IPS-20b (cell line): Measurements from ENCODE around the gene SCAF8.

Source experiments
- H3K27ac ChIP-seq: one replicate; pipeline ENCODE4 v1.5.1; 2013; ENCODE audit warnings: low read length
- H3K27me3 ChIP-seq: 2 replicates; pipeline ENCODE4 v1.6.1; 2013; ENCODE audit warnings: mild to moderate bottlenecking, low read length, inconsistent platforms; ENCODE audit not compliant: insufficient read depth
- H3K36me3 ChIP-seq: 2 replicates; pipeline ENCODE4 v1.6.1; 2013; ENCODE audit warnings: low read depth, mild to moderate bottlenecking, inconsistent platforms, low read length, moderate library complexity; ENCODE audit not compliant: insufficient read depth
- H3K4me1 ChIP-seq: 2 replicates; pipeline ENCODE4 v1.6.1; 2013; ENCODE audit warnings: mild to moderate bottlenecking, control low read depth, inconsistent platforms, low read length, moderate library complexity; ENCODE audit not compliant: insufficient read depth
- H3K4me3 ChIP-seq: 2 replicates; pipeline ENCODE4 v1.5.1; 2013; ENCODE audit warnings: mild to moderate bottlenecking, low read length, inconsistent platforms
- H3K9ac ChIP-seq: 2 replicates; pipeline ENCODE4 v1.6.1; 2013; ENCODE audit warnings: low read depth, mild to moderate bottlenecking, inconsistent platforms, low read length, moderate library complexity
- H3K9me3 ChIP-seq: 2 replicates; pipeline ENCODE4 v1.6.1; 2013; ENCODE audit warnings: mild to moderate bottlenecking, low read depth, low read length, inconsistent platforms; ENCODE audit not compliant: insufficient read depth

SCAF8 gene

DNA sequence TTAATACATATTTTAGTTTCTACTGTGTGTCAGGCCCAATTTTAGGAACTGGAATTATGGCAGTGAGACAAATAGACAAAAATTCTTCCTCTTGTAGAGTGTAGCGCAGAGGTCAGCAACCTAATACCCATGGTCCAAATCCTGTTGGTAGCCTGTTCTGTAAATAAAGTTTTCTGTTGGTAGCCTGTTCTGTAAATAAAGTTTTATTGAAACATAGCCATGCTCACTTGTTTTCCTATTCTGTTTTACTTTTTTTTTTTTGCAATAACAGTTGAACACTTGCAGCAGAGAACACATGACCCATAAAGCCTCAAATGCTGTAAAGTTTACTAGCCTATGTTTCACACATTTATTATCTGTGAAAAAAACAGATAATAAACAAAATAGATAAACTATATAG is 87.9 kb downstream of the SCAF8 start:
- H3K27me3 ChIP-seq = no peaks in the 10 kb centered on the region
- H3K4me3 ChIP-seq = no peak overlapping the region
- no peak overlapping the region for H3K9ac ChIP-seq
- no peaks in the 10 kb centered on the region for H3K9me3 ChIP-seq
- H3K4me1 ChIP-seq = no peaks in the 10 kb centered on the region
- no peak overlapping the region for H3K27ac ChIP-seq
- H3K36me3 ChIP-seq = peaks cover 98% of the 10 kb centered on the region

GRCh38 chr6:154821638-154822037 is 88.4 kb downstream of the SCAF8 start:
- Histone ChIP-seq H3K9me3 (no peaks in the 10 kb centered on the region), H3K27ac (no peak overlapping the region), H3K9ac (no peak overlapping the region), H3K36me3 (peaks cover 96% of the 10 kb centered on the region), H3K27me3 (no peaks in the 10 kb centered on the region), H3K4me3 (no peak overlapping the region), H3K4me1 (no peaks in the 10 kb centered on the region)

GRCh38 chr6:154822947-154823558 is 89.8 kb downstream of the SCAF8 start:
- H3K4me1 ChIP-seq = no peaks in the 10 kb centered on the region
- H3K27ac ChIP-seq = no peak overlapping the region
- H3K9me3 ChIP-seq = no peaks in the 10 kb centered on the region
- no peak overlapping the region for H3K9ac ChIP-seq
- peaks cover 95% of the 10 kb centered on the region for H3K36me3 ChIP-seq
- no peaks in the 10 kb centered on the region for H3K27me3 ChIP-seq
- H3K4me3 ChIP-seq = no peak overlapping the region

DNA sequence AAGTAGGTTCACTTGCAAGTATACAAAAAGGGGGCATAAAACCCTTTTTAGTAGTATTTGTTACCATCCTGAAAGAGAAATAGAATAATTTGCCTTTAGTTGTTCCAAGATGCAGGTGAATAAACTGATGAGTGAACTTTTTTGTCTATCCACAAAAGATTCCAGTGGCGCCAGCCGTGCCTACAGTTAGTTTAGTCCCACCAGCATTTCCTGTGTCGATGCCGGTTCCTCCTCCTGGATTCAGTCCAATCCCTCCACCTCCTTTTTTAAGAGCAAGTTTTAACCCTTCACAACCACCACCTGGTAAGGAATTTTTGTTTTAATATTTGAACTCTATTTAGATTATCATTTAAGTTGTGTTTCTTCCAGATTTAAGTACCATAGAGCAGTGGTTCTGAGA is 90.9 kb downstream of the SCAF8 start:
- Histone ChIP-seq H3K27ac (no peak overlapping the region), H3K4me1 (no peaks in the 10 kb centered on the region), H3K9ac (no peak overlapping the region), H3K4me3 (no peak overlapping the region), H3K27me3 (no peaks in the 10 kb centered on the region), H3K36me3 (peaks cover 95% of the 10 kb centered on the region), H3K9me3 (no peaks in the 10 kb centered on the region)

GRCh38 chr6:154829970-154830369 is 96.8 kb downstream of the SCAF8 start:
- Histone ChIP-seq H3K4me3 (no peak overlapping the region), H3K4me1 (no peaks in the 10 kb centered on the region), H3K27me3 (no peaks in the 10 kb centered on the region), H3K9ac (no peak overlapping the region), H3K9me3 (no peaks in the 10 kb centered on the region), H3K36me3 (peaks cover 92% of the 10 kb centered on the region), H3K27ac (no peak overlapping the region)

DNA sequence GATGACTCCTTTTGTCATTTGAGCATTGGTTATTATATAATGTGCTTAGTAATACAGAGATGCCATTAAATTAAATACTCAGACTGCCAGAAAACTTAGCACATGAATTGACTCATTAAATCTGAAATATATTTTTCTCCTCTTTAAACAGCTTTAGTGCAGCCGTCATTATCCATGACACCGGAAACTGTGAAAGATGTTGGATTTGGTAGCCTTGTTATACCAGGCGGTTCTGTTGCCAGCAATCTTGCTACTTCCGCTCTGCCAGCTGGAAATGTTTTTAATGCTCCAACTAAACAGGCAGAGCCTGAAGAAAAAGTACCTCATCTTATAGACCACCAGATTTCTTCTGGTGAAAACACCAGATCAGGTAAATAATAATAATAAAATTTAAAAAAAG is 97.6 kb downstream of the SCAF8 start:
- H3K36me3 ChIP-seq = peaks cover 84% of the 10 kb centered on the region
- no peaks in the 10 kb centered on the region for H3K27me3 ChIP-seq
- H3K4me1 ChIP-seq = no peaks in the 10 kb centered on the region
- H3K9me3 ChIP-seq = no peaks in the 10 kb centered on the region
- H3K4me3 ChIP-seq = no peak overlapping the region
- H3K27ac ChIP-seq = no peak overlapping the region
- no peak overlapping the region for H3K9ac ChIP-seq

DNA sequence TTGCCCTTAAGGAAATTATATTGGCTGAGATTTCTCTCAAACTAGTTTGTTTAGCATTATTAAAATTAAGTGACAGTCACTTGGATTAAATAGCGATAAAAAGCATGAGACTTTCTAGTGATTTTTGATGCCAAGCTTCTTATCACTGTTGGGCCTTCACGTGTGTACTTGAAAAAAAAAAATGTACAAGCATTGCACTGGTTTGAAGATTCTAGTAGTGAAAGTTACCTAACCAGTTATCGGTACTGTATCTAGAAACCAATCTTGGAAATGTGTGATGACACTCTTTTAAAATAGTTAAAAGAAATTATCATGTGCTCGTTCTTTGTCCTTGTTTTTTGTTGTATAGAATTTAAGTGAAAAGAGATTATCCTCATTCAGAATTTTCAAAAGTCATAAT is 102.1 kb downstream of the SCAF8 start:
- Histone ChIP-seq H3K9ac (no peak overlapping the region), H3K36me3 (peaks cover 44% of the 10 kb centered on the region)

GRCh38 chr6:154839546-154839945 is 106.3 kb downstream of the SCAF8 start:
- no peaks in the 10 kb centered on the region for H3K9me3 ChIP-seq
- no peak overlapping the region for H3K27ac ChIP-seq
- no peak overlapping the region for H3K9ac ChIP-seq
- H3K27me3 ChIP-seq = no peaks in the 10 kb centered on the region
- no peak overlapping the region for H3K4me3 ChIP-seq
- peaks cover 15% of the 10 kb centered on the region for H3K4me1 ChIP-seq
- 0 out of 2 replicates have a peak, but pooled peaks cover 3% of the 10 kb centered on the region for H3K36me3 ChIP-seq

More for the DNA sequence above, 102.1 kb downstream of the SCAF8 start:
- no peaks in the 10 kb centered on the region for H3K27me3 ChIP-seq
- no peaks in the 10 kb centered on the region for H3K9me3 ChIP-seq
- peaks cover 10% of the 10 kb centered on the region for H3K4me1 ChIP-seq
- no peak overlapping the region for H3K27ac ChIP-seq
- H3K4me3 ChIP-seq = no peak overlapping the region

DNA sequence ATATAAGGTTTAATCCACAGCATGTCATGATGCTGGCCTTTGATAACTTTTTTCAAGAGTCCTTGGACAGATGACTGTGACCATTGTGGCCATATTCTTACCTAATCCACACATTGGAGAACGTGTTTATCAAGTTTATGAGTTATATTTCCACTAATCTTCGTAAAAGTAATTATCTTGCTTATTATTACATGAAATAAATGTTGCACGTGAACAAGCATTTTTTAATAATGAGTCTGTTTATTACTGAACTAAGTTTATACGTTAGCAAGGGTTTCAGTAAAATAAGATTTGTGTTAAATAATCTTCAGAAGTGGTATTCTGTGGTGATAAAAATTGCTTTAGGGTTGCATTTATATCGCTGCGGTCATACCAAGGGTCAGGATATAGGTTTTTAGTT is 107.1 kb downstream of the SCAF8 start:
- Histone ChIP-seq H3K9ac (no peak overlapping the region), H3K27me3 (no peaks in the 10 kb centered on the region), H3K4me1 (peaks cover 15% of the 10 kb centered on the region), H3K36me3 (no peaks in the 10 kb centered on the region), H3K27ac (no peak overlapping the region), H3K4me3 (no peak overlapping the region), H3K9me3 (no peaks in the 10 kb centered on the region)

DNA sequence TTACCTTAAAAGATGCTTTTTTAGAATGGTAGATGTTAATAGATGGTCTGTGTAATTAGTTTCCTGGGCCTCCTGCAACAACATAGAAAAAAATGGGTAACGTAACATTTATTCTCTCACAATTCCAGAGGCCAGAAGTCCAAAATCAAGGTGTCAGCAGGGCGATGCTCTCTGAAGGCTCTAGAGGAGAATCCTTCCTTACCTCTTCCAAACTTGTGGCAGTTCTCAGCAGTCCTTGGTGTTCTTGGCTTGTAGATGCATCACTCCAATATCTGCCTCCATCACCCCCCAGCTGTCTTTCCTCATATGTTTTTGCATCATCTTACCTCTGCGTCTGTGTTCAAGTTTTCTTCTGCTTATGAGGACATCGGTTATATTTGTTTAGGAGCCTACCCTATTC is 107.9 kb downstream of the SCAF8 start:
- no peak overlapping the region for H3K4me3 ChIP-seq
- H3K9ac ChIP-seq = no peak overlapping the region
- H3K27me3 ChIP-seq = no peaks in the 10 kb centered on the region
- no peak overlapping the region for H3K27ac ChIP-seq
- peaks cover 15% of the 10 kb centered on the region for H3K4me1 ChIP-seq
- H3K9me3 ChIP-seq = no peaks in the 10 kb centered on the region
- no peaks in the 10 kb centered on the region for H3K36me3 ChIP-seq

DNA sequence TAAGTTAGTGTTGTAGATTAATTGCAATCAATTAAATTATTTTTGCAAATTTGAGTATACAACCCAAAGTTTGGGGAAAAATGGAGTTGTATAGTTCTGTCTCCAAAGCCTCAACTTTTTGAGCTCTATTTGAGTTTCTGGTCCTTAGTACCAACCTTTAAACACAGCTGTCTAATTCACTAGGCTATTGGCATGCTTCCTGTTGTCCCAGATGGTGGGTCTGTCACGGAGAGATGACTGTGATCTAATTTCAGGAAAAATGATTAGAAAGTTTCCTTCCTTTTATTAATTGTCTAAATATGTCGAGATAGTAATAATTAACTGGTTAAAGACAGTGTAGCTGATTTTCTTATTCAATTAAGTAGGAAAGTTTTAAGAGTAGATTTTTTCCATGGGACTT is 109.6 kb downstream of the SCAF8 start:
- Histone ChIP-seq H3K27ac (no peak overlapping the region), H3K9ac (no peak overlapping the region), H3K4me3 (no peak overlapping the region), H3K27me3 (no peaks in the 10 kb centered on the region), H3K9me3 (no peaks in the 10 kb centered on the region), H3K36me3 (no peaks in the 10 kb centered on the region), H3K4me1 (peaks cover 15% of the 10 kb centered on the region)

- H3K27ac ChIP-seq = no peak overlapping the region
- H3K9ac ChIP-seq = no peak overlapping the region
- no peaks in the 10 kb centered on the region for H3K9me3 ChIP-seq
- H3K4me1 ChIP-seq = 0 out of 2 replicates have a peak, but pooled peaks cover 4% of the 10 kb centered on the region
- H3K27me3 ChIP-seq = no peaks in the 10 kb centered on the region
- no peaks in the 10 kb centered on the region for H3K36me3 ChIP-seq
- no peak overlapping the region for H3K4me3 ChIP-seq
These were observed 114.1 kb downstream of the SCAF8 start for GRCh38 chr6:154847318-154847717.
